DOHH2 (cell line): ENCODE results near the gene MLC1.

Experiments used
- H3F3A ChIP-seq: fragments of 200-600 bp; sonication (generic), shearing (Covaris generic); 2 replicates; pipeline ENCODE4 v1.6.0; 2016; ENCODE audit warnings: antibody characterized with exemption, mild to moderate bottlenecking; ENCODE audit not compliant: control insufficient read depth, insufficient read depth
- H3K27ac ChIP-seq: fragments of 200-600 bp; sonication (generic); 2 replicates; pipeline ENCODE4 v1.5.1; 2014; ENCODE audit warnings: low read depth, mild to moderate bottlenecking, low read length, moderate library complexity
- H3K27me3 ChIP-seq: fragments of 200-600 bp; sonication (generic); 2 replicates; pipeline ENCODE4 v1.6.1; 2014; ENCODE audit warnings: mild to moderate bottlenecking, low read length, mixed read lengths; ENCODE audit not compliant: control insufficient read depth
- H3K36me3 ChIP-seq: fragments of 200-600 bp; sonication (generic); 2 replicates; pipeline ENCODE4 v1.6.1; 2014; ENCODE audit warnings: mild to moderate bottlenecking, low read length, moderate library complexity, mixed read lengths; ENCODE audit not compliant: control insufficient read depth
- H3K4me1 ChIP-seq: fragments of 200-600 bp; sonication (generic); 2 replicates; pipeline ENCODE4 v1.6.1; 2014; ENCODE audit warnings: mild to moderate bottlenecking, low read length, mixed read lengths; ENCODE audit not compliant: control insufficient read depth
- H3K4me2 ChIP-seq: fragments of 200-600 bp; sonication (generic); 2 replicates; pipeline ENCODE4 v1.6.0; 2014; ENCODE audit warnings: mild to moderate bottlenecking, low read length, moderate library complexity
- H3K4me3 ChIP-seq: fragments of 200-600 bp; sonication (generic); 2 replicates; pipeline ENCODE4 v1.5.1; 2014; ENCODE audit warnings: mild to moderate bottlenecking, low read length, mixed read lengths
- H3K79me2 ChIP-seq: fragments of 200-600 bp; sonication (generic); 2 replicates; pipeline ENCODE4 v1.6.1; 2014; ENCODE audit warnings: mild to moderate bottlenecking, low read length, mixed read lengths; ENCODE audit not compliant: control insufficient read depth
- H3K9me2 ChIP-seq: fragments of 200-600 bp; sonication (generic); replicated peaks from 2 replicates; pipeline ENCODE4 v1.6.1; 2014; ENCODE audit warnings: mild to moderate bottlenecking, low read length, mixed read lengths; ENCODE audit not compliant: control insufficient read depth
- H3K9me3 ChIP-seq: fragments of 200-600 bp; sonication (generic); 2 replicates; pipeline ENCODE4 v1.6.1; 2014; ENCODE audit warnings: antibody characterized with exemption, low read length, mixed read lengths; ENCODE audit not compliant: control insufficient read depth, insufficient read depth
- H4K20me1 ChIP-seq: fragments of 200-600 bp; sonication (generic); 2 replicates; pipeline ENCODE4 v1.6.0; 2014; ENCODE audit warnings: low read depth, mild to moderate bottlenecking, antibody characterized with exemption, low read length, moderate library complexity; ENCODE audit not compliant: control insufficient read depth, insufficient read depth
- EZH2phosphoT487 ChIP-seq: fragments of 200-600 bp; sonication (generic); IDR thresholded peaks from 2 replicates; pipeline ENCODE4 v1.6.1; 2017; ENCODE audit warnings: borderline replicate concordance, mild to moderate bottlenecking, antibody characterized with exemption, low read length, moderate library complexity, mixed read lengths
- TF ChIP-seq, protein P1 (sequence below): fragments of 200-600 bp; sonication (generic); IDR thresholded peaks from one replicate; pipeline ENCODE4 v1.5.1; 2014; ENCODE audit warnings: antibody characterized with exemption, mild to moderate bottlenecking, low read depth, low read length; ENCODE audit not compliant: poor library complexity, severe bottlenecking

The MLC1 gene

DNA sequence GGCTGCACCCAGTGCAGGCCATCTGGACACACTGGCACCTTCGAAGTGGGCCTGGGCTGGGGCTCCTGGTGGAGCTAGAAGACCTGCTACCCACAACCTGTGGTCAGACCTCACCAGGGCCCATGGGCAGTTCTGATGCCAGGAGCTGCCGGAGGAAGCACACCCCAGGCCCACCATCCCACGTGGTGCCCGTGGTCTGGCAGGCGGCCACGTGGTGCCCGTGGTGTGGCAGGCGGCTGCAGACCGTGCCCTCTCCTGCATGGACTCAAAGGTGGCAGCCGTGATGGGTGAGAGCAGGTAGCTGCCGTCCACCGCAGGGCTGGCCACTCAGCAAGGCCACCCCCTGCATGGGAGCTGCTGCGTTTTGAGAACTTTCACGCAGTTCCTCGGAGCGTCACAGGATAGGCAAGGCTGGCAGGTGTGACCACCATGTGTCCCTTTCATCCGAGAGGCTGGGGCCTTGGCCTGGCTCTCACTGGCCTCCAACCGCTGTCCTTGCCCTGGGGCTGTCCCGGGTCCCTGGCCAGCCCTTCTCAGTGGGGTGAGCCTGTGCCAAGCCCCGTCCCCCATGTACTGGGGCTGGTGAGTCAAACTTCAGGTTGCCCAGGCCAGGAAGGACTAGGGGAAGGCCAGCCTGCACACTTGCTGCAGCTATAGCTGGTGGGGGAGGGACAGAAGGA, 68.8 kb downstream of the MLC1 start:
- Histone ChIP-seq H4K20me1 (no peaks in the 10 kb centered on the region), H3K9me2 (no peaks in the 10 kb centered on the region), H3K4me2 (no peak overlapping the region), H3K4me3 (no peak overlapping the region), H3K79me2 (no peaks in the 10 kb centered on the region), H3K27me3 (peaks cover 60% of the 10 kb centered on the region), H3K4me1 (peaks cover 11% of the 10 kb centered on the region), H3F3A (peaks cover 6% of the 10 kb centered on the region), H3K9me3 (peaks cover 6% of the 10 kb centered on the region; the same call in 1 of the 2 replicates), H3K27ac (no peak overlapping the region), H3K36me3 (no peaks in the 10 kb centered on the region)
- TF ChIP-seq, protein P1, sequence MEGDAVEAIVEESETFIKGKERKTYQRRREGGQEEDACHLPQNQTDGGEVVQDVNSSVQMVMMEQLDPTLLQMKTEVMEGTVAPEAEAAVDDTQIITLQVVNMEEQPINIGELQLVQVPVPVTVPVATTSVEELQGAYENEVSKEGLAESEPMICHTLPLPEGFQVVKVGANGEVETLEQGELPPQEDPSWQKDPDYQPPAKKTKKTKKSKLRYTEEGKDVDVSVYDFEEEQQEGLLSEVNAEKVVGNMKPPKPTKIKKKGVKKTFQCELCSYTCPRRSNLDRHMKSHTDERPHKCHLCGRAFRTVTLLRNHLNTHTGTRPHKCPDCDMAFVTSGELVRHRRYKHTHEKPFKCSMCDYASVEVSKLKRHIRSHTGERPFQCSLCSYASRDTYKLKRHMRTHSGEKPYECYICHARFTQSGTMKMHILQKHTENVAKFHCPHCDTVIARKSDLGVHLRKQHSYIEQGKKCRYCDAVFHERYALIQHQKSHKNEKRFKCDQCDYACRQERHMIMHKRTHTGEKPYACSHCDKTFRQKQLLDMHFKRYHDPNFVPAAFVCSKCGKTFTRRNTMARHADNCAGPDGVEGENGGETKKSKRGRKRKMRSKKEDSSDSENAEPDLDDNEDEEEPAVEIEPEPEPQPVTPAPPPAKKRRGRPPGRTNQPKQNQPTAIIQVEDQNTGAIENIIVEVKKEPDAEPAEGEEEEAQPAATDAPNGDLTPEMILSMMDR = no peak
- TF ChIP-seq EZH2phosphoT487 = no peak

DNA sequence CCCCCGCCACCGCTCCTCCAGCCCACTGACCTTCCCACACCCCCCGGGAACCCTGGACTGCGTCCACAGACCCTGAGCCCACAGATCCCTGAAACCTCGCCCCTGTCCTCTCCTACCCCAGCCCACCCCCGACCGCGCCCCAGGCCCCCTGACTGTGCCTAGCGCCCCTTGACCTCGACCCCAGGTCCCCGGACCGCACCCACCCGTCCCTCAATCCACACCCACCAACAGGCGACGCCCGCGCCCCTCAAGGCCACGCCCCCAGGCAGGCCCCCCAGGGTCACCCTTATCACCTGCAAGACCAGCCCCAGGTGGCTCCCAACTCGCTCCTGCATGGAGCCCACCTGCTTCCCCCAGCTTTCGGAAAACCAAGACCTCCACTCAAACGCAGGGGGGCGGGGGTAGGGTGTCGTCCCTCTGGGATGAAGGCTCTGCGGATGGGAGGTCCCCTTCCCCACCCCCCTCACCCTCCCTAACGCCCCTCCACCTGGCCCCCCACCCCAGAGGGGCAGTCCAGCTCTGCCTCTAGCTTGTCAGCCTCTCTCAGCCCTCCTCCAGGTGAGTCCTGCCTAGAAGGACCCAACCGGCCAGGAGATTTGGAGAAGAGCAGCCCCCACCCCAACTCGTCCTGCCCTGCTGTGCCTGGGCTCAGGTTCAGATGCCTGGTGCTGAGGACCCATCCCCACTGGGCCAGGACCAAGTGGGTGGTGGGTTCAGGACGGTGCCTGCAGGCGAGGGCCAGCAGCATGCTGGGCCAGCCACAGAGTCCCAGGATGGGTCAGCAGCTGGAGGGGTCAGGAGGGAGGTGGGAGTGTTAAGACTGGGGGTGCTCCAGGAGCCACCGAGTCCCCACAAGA, 69.5 kb downstream of the MLC1 start:
- Histone ChIP-seq H3K9me3 (peaks cover 6% of the 10 kb centered on the region; the same call in 1 of the 2 replicates), H4K20me1 (no peaks in the 10 kb centered on the region), H3K27ac (no peak overlapping the region), H3F3A (peaks cover 6% of the 10 kb centered on the region), H3K79me2 (no peaks in the 10 kb centered on the region), H3K36me3 (no peaks in the 10 kb centered on the region), H3K27me3 (peaks cover 67% of the 10 kb centered on the region), H3K4me2 (no peak overlapping the region), H3K9me2 (no peaks in the 10 kb centered on the region), H3K4me3 (no peak overlapping the region), H3K4me1 (peaks cover 17% of the 10 kb centered on the region)
- no peak for TF ChIP-seq EZH2phosphoT487
- TF ChIP-seq, protein P1 = no peak

DNA sequence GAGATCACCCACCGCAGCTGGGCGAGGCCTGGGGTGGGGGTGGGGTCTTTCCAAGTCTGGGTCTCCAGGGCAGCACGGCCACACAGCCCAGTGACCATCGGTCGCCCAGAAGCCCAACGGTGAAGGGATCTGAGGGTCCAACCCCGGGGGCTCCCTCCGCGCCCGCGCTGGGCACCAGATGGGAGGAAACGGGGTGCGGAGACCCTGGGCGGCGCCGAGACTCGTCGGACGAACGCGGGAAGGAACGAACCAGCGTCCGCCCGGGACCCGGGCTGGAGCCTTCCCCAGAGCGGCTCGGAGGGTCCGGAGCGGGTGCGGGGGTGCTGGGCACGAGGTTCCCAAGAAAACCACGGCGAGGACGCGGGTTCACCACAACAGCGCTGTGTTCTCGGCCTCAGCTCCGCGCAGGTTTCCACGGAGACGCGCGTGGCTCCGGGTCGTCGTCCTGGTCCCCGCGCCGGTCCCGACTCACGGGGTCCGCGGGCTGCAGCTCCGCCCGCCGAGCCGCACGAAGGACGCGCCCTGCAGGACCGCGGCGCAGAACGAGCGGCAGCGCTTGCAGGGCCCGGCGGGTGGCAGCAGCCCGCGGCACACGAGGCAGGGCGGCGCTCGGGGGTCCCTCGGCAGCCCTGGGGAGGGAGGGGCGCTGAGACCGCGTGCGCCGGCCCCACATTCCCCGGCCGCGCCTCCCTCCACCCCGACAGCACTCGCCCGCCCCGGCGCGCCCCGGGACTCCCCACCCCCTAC, 70.4 kb downstream of the MLC1 start:
- Histone ChIP-seq H3K79me2 (no peaks in the 10 kb centered on the region), H3K9me2 (no peaks in the 10 kb centered on the region), H3K27ac (no peak overlapping the region), H3F3A (peaks cover 6% of the 10 kb centered on the region), H3K4me2 (no peak overlapping the region), H3K36me3 (no peaks in the 10 kb centered on the region), H3K4me1 (peaks cover 17% of the 10 kb centered on the region), H3K4me3 (no peak overlapping the region), H3K9me3 (peaks cover 3% of the 10 kb centered on the region; the same call in 1 of the 2 replicates), H3K27me3 (peaks cover 74% of the 10 kb centered on the region), H4K20me1 (no peaks in the 10 kb centered on the region)
- TF ChIP-seq, protein P1 = no peak
